ENCODE results near the gene RNF215. TPM values are rescaled to one million over a fixed set of nuclear protein-coding genes. Genes with fewer than 3 reads are reported as not detected.

Gene RNF215
- total RNA-seq, 2 experiments from 2014 or later, result 4.3 to 7.4 TPM

GRCh38 chr22:30380011-30380410 is 7.2 kb downstream of the RNF215 start:
- ATAC-seq (no peak), DNase-seq (no peak)
- H3K36me3 Mint-ChIP-seq (ENCODE audit: low read depth), result no peaks in the 10 kb centered on the region
- ChIA-PET POLR2A (no interaction called here), CTCF (interaction anchor here (0.5 to 1.0 kb wide), 3 partner anchors 11 to 768 kb away, joined by 3 to 4 read pairs (median 3); no protein-coding TSS in a partner anchor)
- no peaks in the 10 kb centered on the region for H3K27me3 Mint-ChIP-seq
- no peaks in the 10 kb centered on the region for H3K4me1 Mint-ChIP-seq
- H3K9me3 Mint-ChIP-seq (ENCODE audit: low read depth), result no peaks in the 10 kb centered on the region
- no peak overlapping the region for H3K4me3 Mint-ChIP-seq
- no peak overlapping the region for H3K27ac Mint-ChIP-seq
- intact Hi-C loops (cut with DNase I, micrococcal nuclease), result no loop called here

- Mint-ChIP-seq H3K27ac (no peak overlapping the region), H3K4me3 (no peak overlapping the region), H3K27me3 (no peaks in the 10 kb centered on the region), H3K9me3 (ENCODE audit: low read depth) (no peaks in the 10 kb centered on the region), H3K36me3 (ENCODE audit: low read depth) (no peaks in the 10 kb centered on the region), H3K4me1 (no peaks in the 10 kb centered on the region)
- ATAC-seq (no peak), DNase-seq (no peak)
- intact Hi-C loops (cut with DNase I, micrococcal nuclease), result no loop called here
- CTCF ChIA-PET, result interaction anchor here (0.6 to 0.7 kb wide), 2 partner anchors 13 to 88 kb away, joined by 3 read pairs; no protein-coding TSS in a partner anchor
- POLR2A ChIA-PET, result no interaction called here
These were observed 11.8 kb downstream of the RNF215 start for GRCh38 chr22:30375312-30375849.

GRCh38 chr22:30373331-30374325 is 13.6 kb downstream of the RNF215 start:
- no peak for DNase-seq
- Mint-ChIP-seq H3K36me3 (ENCODE audit: low read depth) (no peaks in the 10 kb centered on the region), H3K4me3 (no peak overlapping the region), H3K4me1 (no peaks in the 10 kb centered on the region), H3K27ac (no peak overlapping the region), H3K27me3 (no peaks in the 10 kb centered on the region), H3K9me3 (ENCODE audit: low read depth) (no peaks in the 10 kb centered on the region)
- ChIA-PET POLR2A (interaction anchor here (0.6 kb wide), 1 partner anchor 87 kb away, joined by 4 read pairs; no protein-coding TSS in a partner anchor), CTCF (interaction anchor here (0.7 to 1.5 kb wide), 2 partner anchors 8 to 12 kb away, joined by 3 read pairs; no protein-coding TSS in a partner anchor)
- intact Hi-C loops (cut with DNase I, micrococcal nuclease), result no loop called here
- no peak for ATAC-seq

DNA sequence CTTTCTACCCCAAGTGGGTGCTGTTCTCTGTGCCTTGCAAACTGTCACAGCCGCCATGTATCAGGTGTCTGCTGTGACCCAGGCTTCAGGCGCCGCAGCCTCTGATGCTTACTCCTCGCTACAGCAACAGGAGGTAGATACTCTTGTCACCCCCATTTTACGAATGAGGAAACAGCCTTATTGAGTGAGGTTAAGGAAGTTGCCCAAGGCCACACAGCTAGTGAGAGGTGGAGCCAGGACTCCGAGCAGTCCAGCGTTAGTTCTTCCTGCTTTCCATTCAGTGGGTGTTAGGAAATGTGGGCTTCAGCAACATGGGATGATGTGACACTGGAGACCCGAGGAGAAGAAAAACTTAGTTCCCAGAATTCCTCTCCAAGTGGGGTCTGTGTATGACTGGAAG is 14.3 kb downstream of the RNF215 start:
- no peak overlapping the region for H3K4me3 Mint-ChIP-seq
- ATAC-seq (no peak), DNase-seq (no peak)
- no peak overlapping the region for H3K27ac Mint-ChIP-seq
- CTCF ChIA-PET, result interaction anchor here (1.5 kb wide), 1 partner anchor 9 kb away, joined by 3 read pairs; no protein-coding TSS in a partner anchor
- H3K4me1 Mint-ChIP-seq, result no peaks in the 10 kb centered on the region
- H3K9me3 Mint-ChIP-seq (ENCODE audit: low read depth), result no peaks in the 10 kb centered on the region
- H3K36me3 Mint-ChIP-seq (ENCODE audit: low read depth), result no peaks in the 10 kb centered on the region
- POLR2A ChIA-PET, result no interaction called here
- no peaks in the 10 kb centered on the region for H3K27me3 Mint-ChIP-seq
- intact Hi-C loops (cut with DNase I, micrococcal nuclease), result no loop called here

DNA sequence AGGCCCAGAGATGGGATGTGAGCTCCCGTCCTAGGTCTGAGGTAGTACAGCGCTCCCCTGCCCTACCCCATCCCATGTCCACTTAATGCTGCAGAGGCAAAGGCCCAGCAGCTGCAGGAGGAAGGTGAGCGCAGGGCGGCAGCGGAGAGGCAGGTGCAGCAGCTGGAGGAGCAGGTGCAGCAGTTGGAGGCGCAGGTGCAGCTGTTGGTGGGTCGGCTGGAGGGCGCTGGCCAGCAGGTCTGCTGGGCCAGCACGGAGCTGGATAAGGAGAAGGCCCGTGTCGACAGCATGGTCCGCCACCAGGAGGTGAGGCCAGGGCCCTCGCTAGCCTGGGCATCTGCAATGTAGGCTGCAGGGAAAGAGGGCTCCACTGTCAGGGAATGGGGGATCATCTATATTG is 15.2 kb downstream of the RNF215 start:
- intact Hi-C loops (cut with DNase I, micrococcal nuclease), result no loop called here
- ChIA-PET CTCF (interaction anchor here (1.5 kb wide), 1 partner anchor 9 kb away, joined by 3 read pairs; no protein-coding TSS in a partner anchor), POLR2A (no interaction called here)
- H3K4me1 Mint-ChIP-seq, result no peaks in the 10 kb centered on the region
- H3K36me3 Mint-ChIP-seq (ENCODE audit: low read depth), result no peaks in the 10 kb centered on the region
- H3K4me3 Mint-ChIP-seq, result no peak overlapping the region
- H3K27ac Mint-ChIP-seq, result no peak overlapping the region
- ATAC-seq (no peak), DNase-seq (no peak)
- H3K9me3 Mint-ChIP-seq (ENCODE audit: low read depth), result no peaks in the 10 kb centered on the region
- H3K27me3 Mint-ChIP-seq, result no peaks in the 10 kb centered on the region

DNA sequence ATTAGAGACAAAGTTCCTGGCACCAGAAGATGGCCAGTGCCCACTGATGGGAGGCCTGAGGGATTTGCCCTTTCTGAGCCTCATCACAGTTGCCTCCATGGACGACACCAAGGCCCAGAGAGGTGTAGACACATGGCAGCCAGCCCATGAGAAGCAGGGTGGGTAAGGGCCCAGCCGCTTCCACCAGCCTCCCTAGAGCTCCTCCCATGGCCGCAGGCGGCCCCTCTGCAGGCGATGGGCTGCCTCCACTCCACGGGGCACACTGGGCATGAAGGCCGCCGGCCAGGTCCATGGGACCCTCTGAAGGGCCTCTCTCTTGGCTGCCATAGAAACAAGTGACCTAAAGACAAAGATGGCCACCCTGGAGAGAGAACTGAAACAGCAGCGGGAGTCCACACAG is 15.9 kb downstream of the RNF215 start:
- no peak overlapping the region for H3K4me3 Mint-ChIP-seq
- H3K9me3 Mint-ChIP-seq (ENCODE audit: low read depth), result no peaks in the 10 kb centered on the region
- intact Hi-C loops (cut with DNase I, micrococcal nuclease), result no loop called here

GRCh38 chr22:30370641-30371230 is 16.5 kb downstream of the RNF215 start:
- CTCF ChIA-PET, result no interaction called here
- Mint-ChIP-seq H3K4me1 (no peaks in the 10 kb centered on the region), H3K27me3 (no peaks in the 10 kb centered on the region), H3K36me3 (ENCODE audit: low read depth) (no peaks in the 10 kb centered on the region), H3K27ac (no peak overlapping the region), H3K4me3 (no peak overlapping the region), H3K9me3 (ENCODE audit: low read depth) (no peaks in the 10 kb centered on the region)
- ATAC-seq (no peak), DNase-seq (no peak)
- POLR2A ChIA-PET, result no interaction called here
- intact Hi-C loops (cut with DNase I, micrococcal nuclease), result no loop called here

More for the DNA sequence above, 15.9 kb downstream of the RNF215 start:
- Mint-ChIP-seq H3K27me3 (no peaks in the 10 kb centered on the region), H3K4me1 (no peaks in the 10 kb centered on the region), H3K36me3 (ENCODE audit: low read depth) (no peaks in the 10 kb centered on the region), H3K27ac (no peak overlapping the region)
- ChIA-PET POLR2A (no interaction called here), CTCF (no interaction called here)
- no peak for ATAC-seq
- no peak for DNase-seq

DNA sequence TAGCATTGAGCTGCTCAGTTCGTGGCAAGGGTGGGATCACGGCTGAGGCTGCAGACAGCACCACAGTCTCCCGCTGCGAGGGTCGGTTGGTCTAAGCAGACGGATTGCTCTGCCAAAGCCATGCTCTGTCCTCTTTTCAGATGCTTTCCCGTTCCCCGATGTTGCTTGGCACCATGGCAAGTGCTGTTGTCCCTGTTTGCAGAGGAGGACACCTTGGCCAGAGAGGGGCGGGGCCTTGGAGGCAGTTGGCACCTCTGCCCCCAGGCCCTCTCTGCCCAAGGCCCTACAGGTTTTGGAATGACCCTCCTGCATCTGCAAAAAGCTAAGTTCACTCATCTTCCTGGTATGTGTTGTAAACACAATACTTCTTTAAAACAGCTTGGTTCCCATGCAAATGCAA is 18.8 kb downstream of the RNF215 start:
- Mint-ChIP-seq H3K4me1 (no peaks in the 10 kb centered on the region), H3K9me3 (ENCODE audit: low read depth) (no peaks in the 10 kb centered on the region)
- POLR2A ChIA-PET, result interaction anchor here (0.7 kb wide), 1 partner anchor 184 kb away, joined by 4 read pairs; no protein-coding TSS in a partner anchor

GRCh38 chr22:30365891-30366290 is 21.3 kb downstream of the RNF215 start:
- no peaks in the 10 kb centered on the region for H3K27me3 Mint-ChIP-seq
- intact Hi-C loops (cut with DNase I, micrococcal nuclease), result no loop called here
- no peak overlapping the region for H3K4me3 Mint-ChIP-seq
- H3K36me3 Mint-ChIP-seq (ENCODE audit: low read depth), result no peaks in the 10 kb centered on the region
- DNase-seq (no peak), ATAC-seq (no peak)
- ChIA-PET POLR2A (interaction anchor here (0.6 kb wide), 1 partner anchor 77 kb away, joined by 3 read pairs; no protein-coding TSS in a partner anchor), CTCF (interaction anchor here (0.9 kb wide), 1 partner anchor 59 kb away, joined by 3 read pairs; no protein-coding TSS in a partner anchor)
- no peaks in the 10 kb centered on the region for H3K4me1 Mint-ChIP-seq
- H3K27ac Mint-ChIP-seq, result no peak overlapping the region
- no peaks in the 10 kb centered on the region for H3K9me3 Mint-ChIP-seq (ENCODE audit: low read depth)

More for the DNA sequence above, 18.8 kb downstream of the RNF215 start:
- CTCF ChIA-PET, result interaction anchor here (0.5 to 1.4 kb wide), 7 partner anchors 11 to 105 kb away, joined by 3 to 9 read pairs (median 3); partner anchors contain the start of genes CCDC157 and SF3A1
- H3K27me3 Mint-ChIP-seq, result no peaks in the 10 kb centered on the region
- no peaks in the 10 kb centered on the region for H3K36me3 Mint-ChIP-seq (ENCODE audit: low read depth)
- no peak overlapping the region for H3K27ac Mint-ChIP-seq
- DNase-seq (no peak), ATAC-seq (no peak)
- H3K4me3 Mint-ChIP-seq, result no peak overlapping the region
- intact Hi-C loops (cut with DNase I, micrococcal nuclease), result no loop called here

GRCh38 chr22:30362651-30363281 is 24.4 kb downstream of the RNF215 start:
- DNase-seq (no peak), ATAC-seq (no peak)
- H3K9me3 Mint-ChIP-seq (ENCODE audit: low read depth), result no peaks in the 10 kb centered on the region
- intact Hi-C loops (cut with DNase I, micrococcal nuclease), result no loop called here
- ChIA-PET POLR2A (no interaction called here), CTCF (interaction anchor here (0.5 to 0.7 kb wide), 3 partner anchors 12 to 820 kb away, joined by 3 read pairs; no protein-coding TSS in a partner anchor)
- H3K4me3 Mint-ChIP-seq, result no peak overlapping the region
- peaks cover 4% of the 10 kb centered on the region for H3K4me1 Mint-ChIP-seq
- H3K27ac Mint-ChIP-seq, result no peak overlapping the region
- no peaks in the 10 kb centered on the region for H3K36me3 Mint-ChIP-seq (ENCODE audit: low read depth)
- H3K27me3 Mint-ChIP-seq, result no peaks in the 10 kb centered on the region

All from activated CD4-positive, alpha-beta T cell treated with anti-CD3 and anti-CD28 coated beads for 36 hours (primary cell).